CD4-positive, alpha-beta T cell (primary cell): ENCODE data around the gene TMEM187. TPM values are rescaled to one million over a fixed set of nuclear protein-coding genes. Genes with fewer than 3 reads are reported as not detected.

Source experiments
- ATAC-seq: fragments of 200-7000 bp; cut with Tn5 transposase; one replicate; pipeline ENCODE4 v1.10.0; 2022; ENCODE audit warnings: mild to moderate bottlenecking; ENCODE audit not compliant: poor library complexity
- CTCF ChIA-PET: fragments of 350-600 bp; sonication (Branson Sonifier 250); formaldehyde crosslinking; loops from one replicate; lab custom pipeline; 2021; ENCODE audit warnings: antibody characterized with exemption, inconsistent platforms; lab: Charles Lee
- POLR2A ChIA-PET: fragments of 350-600 bp; sonication (Branson Sonifier 250); formaldehyde crosslinking; loops from one replicate; lab custom pipeline; 2021; ENCODE audit warnings: antibody characterized with exemption, inconsistent platforms; lab: Charles Lee
- DNase-seq, 14 experiments: peaks; one replicate each; pipeline ENCODE4 v3.0.0-alpha.2; 2013 to 2020; ENCODE audit warnings: mixed read lengths in 2 of 14
- H3K27ac ChIP-seq, 2 donors: one replicate each; pipeline versions ENCODE4 v1.5.1 to v1.7.0; 2013; ENCODE audit warnings: low read length in 2 of 2, low read depth in 1 of 2, mild to moderate bottlenecking in 1 of 2
- H3K27me3 ChIP-seq, 2 experiments: 1 replicate in 1 of 2; 2 replicates in 1 of 2; pipeline versions ENCODE4 v1.6.1 to v1.7.0; 2013; ENCODE audit warnings: low read length in 2 of 2, control low read depth in 1 of 2, mild to moderate bottlenecking in 1 of 2, moderate library complexity in 1 of 2; ENCODE audit not compliant: insufficient read depth in 2 of 2, control insufficient read depth in 1 of 2
- H3K36me3 ChIP-seq: one replicate; pipeline ENCODE4 v1.6.1; 2013; ENCODE audit warnings: low read length, control low read depth; ENCODE audit not compliant: insufficient read depth
- H3K4me1 ChIP-seq: one replicate; pipeline ENCODE4 v1.6.1; 2013; ENCODE audit warnings: low read length, control low read depth; ENCODE audit not compliant: insufficient read depth
- H3K4me3 ChIP-seq: one replicate; pipeline ENCODE4 v1.5.1; 2013; ENCODE audit warnings: mild to moderate bottlenecking, low read length, moderate library complexity
- H3K9me3 ChIP-seq, 2 experiments: 1 replicate in 1 of 2; 2 replicates in 1 of 2; pipeline versions ENCODE4 v1.6.1 to v1.7.0; 2013; ENCODE audit warnings: low read length in 2 of 2, mild to moderate bottlenecking in 2 of 2, control low read depth in 1 of 2, moderate library complexity in 1 of 2; ENCODE audit not compliant: control insufficient read depth in 1 of 2, insufficient read depth in 1 of 2
- H3K27ac Mint-ChIP-seq: one replicate; pipeline ENCODE4 v1.8.0; 2020; ENCODE audit warnings: mixed read lengths
- H3K27me3 Mint-ChIP-seq: one replicate; pipeline ENCODE4 v1.8.0; 2021; ENCODE audit warnings: mixed read lengths
- H3K36me3 Mint-ChIP-seq: one replicate; pipeline ENCODE4 v1.8.0; 2021; ENCODE audit warnings: low read depth, mixed read lengths
- H3K4me1 Mint-ChIP-seq: one replicate; pipeline ENCODE4 v1.8.0; 2021; ENCODE audit warnings: low read depth, mixed read lengths
- H3K4me3 Mint-ChIP-seq: one replicate; pipeline ENCODE4 v1.8.0; 2020; ENCODE audit warnings: mild to moderate bottlenecking, mixed read lengths
- H3K9me3 Mint-ChIP-seq: one replicate; pipeline ENCODE4 v1.8.0; 2020; ENCODE audit warnings: mixed read lengths
- CTCF ChIP-seq: fragments of 200-600 bp; IDR thresholded peaks from one replicate; pipeline ENCODE4 v1.8.0; 2022; ENCODE audit warnings: antibody characterized with exemption, mild to moderate bottlenecking
- intact Hi-C, 2 experiments: fragments of 100-400 bp; cut with DNase I in 1 of 2; cut with micrococcal nuclease in 1 of 2; formaldehyde crosslinking; loops; one replicate each; pipeline versions ENCODE4 v1.15.1 to v1.9.0; 2023 to 2025; cut with DNase I, micrococcal nuclease
- total RNA-seq, 174 experiments: library from RNA in 2 of 174; stranded (reverse) in 2 of 174; gene quantifications; one replicate each; pipeline ENCODE4 v1.2.3 and lab custom pipeline; 2021 to 2026

The TMEM187 gene
- total RNA-seq, 2 experiments from 2014 or later, result 1.4 to 2.0 TPM

GRCh38 chrX:154015581-154016264, 43.2 kb downstream of the TMEM187 start:
- no peak for ATAC-seq
- no peaks in the 10 kb centered on the region for H3K27me3 Mint-ChIP-seq
- H3K27ac Mint-ChIP-seq, result no peak overlapping the region
- H3K4me3 Mint-ChIP-seq, result peak overlapping the region; percentile 66
- POLR2A ChIA-PET, result no interaction called here
- no peak for DNase-seq
- TF ChIP-seq CTCF, result no peak
- peaks cover 38% of the 10 kb centered on the region for H3K36me3 Mint-ChIP-seq
- H3K4me3 ChIP-seq, result no peak overlapping the region
- peaks cover 44% of the 10 kb centered on the region for H3K4me1 ChIP-seq
- peaks cover 9% of the 10 kb centered on the region for H3K4me1 Mint-ChIP-seq
- no peaks in the 10 kb centered on the region for H3K9me3 ChIP-seq
- H3K27me3 ChIP-seq, result no peaks in the 10 kb centered on the region
- H3K36me3 ChIP-seq, result peaks cover 46% of the 10 kb centered on the region
- CTCF ChIA-PET, result interaction anchor here (3.1 kb wide), 1 partner anchor 36 kb away, joined by 12 read pairs; no protein-coding TSS in a partner anchor
- H3K9me3 Mint-ChIP-seq, result no peaks in the 10 kb centered on the region
- H3K27ac ChIP-seq, result no peak overlapping the region
- intact Hi-C loops, result loop anchor here (5.0 to 10.0 kb wide), 4 partner anchors 38 to 359 kb away; partner anchors contain the start of genes EMD (in 1 of the 2), FLNA (in 1 of the 2) and MECP2 (in 1 of the 2)

- no peak overlapping the region for H3K4me3 Mint-ChIP-seq
- H3K9me3 Mint-ChIP-seq, result no peaks in the 10 kb centered on the region
- no peaks in the 10 kb centered on the region for H3K27me3 ChIP-seq
- peaks cover 34% of the 10 kb centered on the region for H3K36me3 Mint-ChIP-seq
- H3K27me3 Mint-ChIP-seq, result no peaks in the 10 kb centered on the region
- no peak overlapping the region for H3K27ac Mint-ChIP-seq
- intact Hi-C loops, result loop anchor here (5.0 to 10.0 kb wide), 4 partner anchors 39 to 358 kb away; partner anchors contain the start of genes EMD (in 1 of the 2), FLNA (in 1 of the 2) and MECP2 (in 1 of the 2)
- peaks cover 9% of the 10 kb centered on the region for H3K4me1 Mint-ChIP-seq
- H3K9me3 ChIP-seq, result no peaks in the 10 kb centered on the region
- ATAC-seq (no peak), DNase-seq (no peak)
- ChIA-PET POLR2A (no interaction called here), CTCF (interaction anchor here (0.9 kb wide), 1 partner anchor 48 kb away, joined by 3 read pairs; no protein-coding TSS in a partner anchor)
- H3K4me1 ChIP-seq, result peaks cover 50% of the 10 kb centered on the region
- no peak for TF ChIP-seq CTCF
- H3K4me3 ChIP-seq, result no peak overlapping the region
- H3K36me3 ChIP-seq, result peaks cover 42% of the 10 kb centered on the region
- no peak overlapping the region for H3K27ac ChIP-seq
These were observed 44.0 kb downstream of the TMEM187 start for GRCh38 chrX:154016366-154017076.

- Histone ChIP-seq H3K36me3 (peaks cover 30% of the 10 kb centered on the region), H3K27me3 (no peaks in the 10 kb centered on the region), H3K9me3 (no peaks in the 10 kb centered on the region), H3K4me1 (peaks cover 52% of the 10 kb centered on the region), H3K27ac (peak overlapping the region; percentile 60 to 61), H3K4me3 (peak overlapping the region; percentile 57)
- H3K4me1 Mint-ChIP-seq, result peaks cover 9% of the 10 kb centered on the region
- no peaks in the 10 kb centered on the region for H3K9me3 Mint-ChIP-seq
- no peak for TF ChIP-seq CTCF
- POLR2A ChIA-PET, result interaction anchor here (0.6 to 1.2 kb wide), 4 partner anchors 32 to 78 kb away, joined by 3 read pairs; partner anchors contain the start of gene HCFC1
- intact Hi-C loops, result loop anchor here (5.0 to 10.0 kb wide), 4 partner anchors 41 to 357 kb away; partner anchors contain the start of genes EMD (in 1 of the 2), FLNA (in 1 of the 2) and MECP2 (in 1 of the 2)
- peaks cover 34% of the 10 kb centered on the region for H3K36me3 Mint-ChIP-seq
- CTCF ChIA-PET, result interaction anchor here (0.9 to 2.0 kb wide), 2 partner anchors 49 to 93 kb away, joined by 3 to 6 read pairs; no protein-coding TSS in a partner anchor
- no peaks in the 10 kb centered on the region for H3K27me3 Mint-ChIP-seq
- H3K27ac Mint-ChIP-seq, result peak overlapping the region; percentile 84
- ATAC-seq (no peak), DNase-seq (no peak)
- H3K4me3 Mint-ChIP-seq, result peak overlapping the region; percentile 87
These were observed 45.4 kb downstream of the TMEM187 start for GRCh38 chrX:154017766-154018517.
